GM23248 (cell line): Measurements from ENCODE around the gene FBXO9. TPM values are rescaled to one million over a fixed set of nuclear protein-coding genes. Genes with fewer than 3 reads are reported as not detected.

Source experiments
- DNase-seq: peaks from one replicate; pipeline ENCODE4 v3.0.0-alpha.2; 2015
- H2AFZ ChIP-seq: fragments of 200-600 bp; sonication (generic); 2 replicates; pipeline ENCODE4 v1.6.1; 2016; ENCODE audit warnings: antibody characterized with exemption
- H3F3A ChIP-seq: fragments of 200-600 bp; sonication (generic); 2 replicates; pipeline ENCODE4 v1.6.1; 2016; ENCODE audit warnings: mild to moderate bottlenecking, antibody characterized with exemption, mixed run types; ENCODE audit not compliant: insufficient read depth
- H3K27ac ChIP-seq: fragments of 200-600 bp; sonication (generic); 2 replicates; pipeline ENCODE4 v1.5.1; 2016; ENCODE audit warnings: mild to moderate bottlenecking
- H3K27me3 ChIP-seq: fragments of 200-600 bp; sonication (generic); replicated peaks from 2 replicates; pipeline ENCODE4 v1.6.1; 2016; ENCODE audit warnings: mild to moderate bottlenecking; ENCODE audit not compliant: insufficient read depth
- H3K36me3 ChIP-seq: fragments of 200-600 bp; sonication (generic); 2 replicates; pipeline ENCODE4 v1.6.1; 2016; ENCODE audit warnings: low read depth, mild to moderate bottlenecking
- H3K4me1 ChIP-seq: fragments of 200-600 bp; sonication (generic); 2 replicates; pipeline ENCODE4 v1.6.1; 2016; ENCODE audit warnings: mild to moderate bottlenecking; ENCODE audit not compliant: insufficient read depth
- H3K4me2 ChIP-seq: fragments of 200-600 bp; sonication (generic); one replicate; pipeline ENCODE4 v1.6.1; 2016; ENCODE audit warnings: mild to moderate bottlenecking; ENCODE audit not compliant: unreplicated experiment
- H3K4me3 ChIP-seq: fragments of 200-600 bp; sonication (generic); 2 replicates; pipeline ENCODE4 v1.5.1; 2016; ENCODE audit warnings: mild to moderate bottlenecking
- H3K79me2 ChIP-seq: fragments of 200-600 bp; sonication (generic); 2 replicates; pipeline ENCODE4 v1.6.1; 2016; ENCODE audit warnings: mild to moderate bottlenecking; ENCODE audit not compliant: insufficient read depth
- H3K9ac ChIP-seq: fragments of 200-600 bp; sonication (generic); 2 replicates; pipeline ENCODE4 v1.6.1; 2016; ENCODE audit warnings: mild to moderate bottlenecking
- H3K9me2 ChIP-seq: fragments of 200-600 bp; sonication (generic); 2 replicates; pipeline ENCODE4 v1.6.1; 2016; ENCODE audit warnings: mixed run types, mild to moderate bottlenecking, moderate library complexity; ENCODE audit not compliant: insufficient read depth
- H3K9me3 ChIP-seq: fragments of 200-600 bp; sonication (generic); one replicate; pipeline ENCODE4 v1.6.1; 2017; ENCODE audit warnings: low read depth
- H4K20me1 ChIP-seq: fragments of 200-600 bp; sonication (generic); 2 replicates; pipeline ENCODE4 v1.6.0; 2016; ENCODE audit not compliant: insufficient read depth
- EZH2 ChIP-seq: fragments of 200-600 bp; sonication (generic); IDR thresholded peaks from 2 replicates; pipeline ENCODE4 v1.6.1; 2018; ENCODE audit warnings: antibody characterized with exemption, mild to moderate bottlenecking; ENCODE audit not compliant: insufficient read depth, poor library complexity, severe bottlenecking
- EZH2phosphoT487 ChIP-seq: fragments of 200-600 bp; sonication (generic); IDR thresholded peaks from 2 replicates; pipeline ENCODE4 v1.6.1; 2018; ENCODE audit warnings: antibody characterized with exemption, moderate library complexity, mild to moderate bottlenecking, low read depth; ENCODE audit not compliant: insufficient read depth
- WGBS, 2 experiments: methylation state at CpG; one replicate each; pipeline ENCODE4 v1.1.6; 2015 to 2017; ENCODE audit warnings: low lambda C conversion rate in 2 of 2, low coverage in 1 of 2; ENCODE audit errors: missing lambda C conversion rate in 2 of 2; 5-methylcytosine and 5-hydroxymethylcytosine counted together
- in situ Hi-C: fragments of 300-500 bp; cut with MboI; formaldehyde crosslinking; loops from 2 replicates; pipeline ENCODE4 v1.15.0; 2020
- polyA plus RNA-seq: library from polyadenylated mRNA; unstranded; fragments of >200 nt; fragmentation: Nextera tagmentation; extraction: Ambion mirVana; gene quantifications from 2 replicates; pipeline ENCODE4 v1.2.1, GENCODE V29; 2016
- total RNA-seq: library from RNA; depleted of rRNA; stranded (reverse); fragments of >200 nt; shearing (Covaris generic); gene quantifications from 2 replicates; pipeline ENCODE4 v1.2.3, GENCODE V29; 2014

Gene FBXO9
- total and polyA plus RNA-seq, 2 experiments from 2014 or later: 56.5 to 59.6 TPM

GRCh38 chr6:53109612-53110011 is 44.4 kb downstream of the FBXO9 start:
- in situ Hi-C loops: no loop called here
- H3K36me3 ChIP-seq: no peaks in the 10 kb centered on the region
- H3F3A ChIP-seq: 0 out of 2 replicates have a peak, but pooled peaks cover 8% of the 10 kb centered on the region
- H3K9ac ChIP-seq: no peak overlapping the region
- TF ChIP-seq EZH2phosphoT487 (no peak), EZH2 (no peak)
- 90 to 91% methylated on average over 2 of the region's 2 CpGs for WGBS, 2 experiments
- no peaks in the 10 kb centered on the region for H3K27me3 ChIP-seq
- no peak overlapping the region for H3K27ac ChIP-seq
- H3K9me2 ChIP-seq: no peaks in the 10 kb centered on the region
- no peaks in the 10 kb centered on the region for H3K9me3 ChIP-seq
- H2AFZ ChIP-seq: no peak overlapping the region
- H3K79me2 ChIP-seq: no peaks in the 10 kb centered on the region
- no peaks in the 10 kb centered on the region for H4K20me1 ChIP-seq
- peaks cover 8% of the 10 kb centered on the region for H3K4me1 ChIP-seq
- H3K4me3 ChIP-seq: no peak overlapping the region
- H3K4me2 ChIP-seq: no peak overlapping the region
- no peak for DNase-seq

- Histone ChIP-seq H3K9me3 (no peaks in the 10 kb centered on the region), H3K9ac (no peak overlapping the region), H2AFZ (no peak overlapping the region), H3K4me2 (no peak overlapping the region), H3K4me3 (no peak overlapping the region), H3K27ac (no peak overlapping the region), H3K27me3 (no peaks in the 10 kb centered on the region), H3F3A (0 out of 2 replicates have a peak, but pooled peaks cover under 1% of the 10 kb centered on the region), H3K79me2 (no peaks in the 10 kb centered on the region), H3K4me1 (peaks cover 2% of the 10 kb centered on the region), H3K36me3 (no peaks in the 10 kb centered on the region), H3K9me2 (no peaks in the 10 kb centered on the region), H4K20me1 (no peaks in the 10 kb centered on the region)
- in situ Hi-C loops: no loop called here
- DNase-seq: no peak
- 72 to 75% methylated on average over 6 of the region's 6 CpGs for WGBS, 2 experiments
- TF ChIP-seq EZH2phosphoT487 (no peak), EZH2 (no peak)
Measured at GRCh38 chr6:53111865-53112264, 46.7 kb downstream of the FBXO9 start.

- Histone ChIP-seq H3K4me3 (no peak overlapping the region), H3K36me3 (no peaks in the 10 kb centered on the region), H3K27me3 (no peaks in the 10 kb centered on the region), H3K9me2 (no peaks in the 10 kb centered on the region), H3K4me1 (no peaks in the 10 kb centered on the region), H2AFZ (no peak overlapping the region), H3K27ac (no peak overlapping the region), H3K79me2 (no peaks in the 10 kb centered on the region), H3K4me2 (no peak overlapping the region), H4K20me1 (no peaks in the 10 kb centered on the region), H3K9me3 (no peaks in the 10 kb centered on the region), H3K9ac (no peak overlapping the region), H3F3A (no peaks in the 10 kb centered on the region)
- no peak for DNase-seq
- in situ Hi-C loops: no loop called here
- TF ChIP-seq EZH2phosphoT487: no peak
- TF ChIP-seq EZH2: no peak
Measured at GRCh38 chr6:53112404-53112803, 47.2 kb downstream of the FBXO9 start.

GRCh38 chr6:53112871-53113270 is 47.7 kb downstream of the FBXO9 start:
- H3K27ac ChIP-seq: no peak overlapping the region
- H3K4me2 ChIP-seq: no peak overlapping the region
- no peaks in the 10 kb centered on the region for H3K27me3 ChIP-seq
- no peak overlapping the region for H3K4me3 ChIP-seq
- no peaks in the 10 kb centered on the region for H3K4me1 ChIP-seq
- DNase-seq: no peak
- no peak overlapping the region for H3K9ac ChIP-seq
- H3K79me2 ChIP-seq: no peaks in the 10 kb centered on the region
- no peaks in the 10 kb centered on the region for H4K20me1 ChIP-seq
- in situ Hi-C loops: no loop called here
- no peak overlapping the region for H2AFZ ChIP-seq
- H3K36me3 ChIP-seq: no peaks in the 10 kb centered on the region
- WGBS, 2 experiments: 7% methylated on average over 1 of the region's 1 CpG
- no peaks in the 10 kb centered on the region for H3F3A ChIP-seq
- TF ChIP-seq EZH2phosphoT487 (no peak), EZH2 (no peak)
- no peaks in the 10 kb centered on the region for H3K9me2 ChIP-seq
- H3K9me3 ChIP-seq: no peaks in the 10 kb centered on the region

GRCh38 chr6:53113742-53114141 is 48.5 kb downstream of the FBXO9 start:
- no peak for DNase-seq
- no peaks in the 10 kb centered on the region for H4K20me1 ChIP-seq
- in situ Hi-C loops: no loop called here
- no peaks in the 10 kb centered on the region for H3K9me2 ChIP-seq
- no peaks in the 10 kb centered on the region for H3K79me2 ChIP-seq
- TF ChIP-seq EZH2phosphoT487 (no peak), EZH2 (no peak)
- no peaks in the 10 kb centered on the region for H3F3A ChIP-seq
- no peak overlapping the region for H3K9ac ChIP-seq
- no peaks in the 10 kb centered on the region for H3K9me3 ChIP-seq
- H3K27me3 ChIP-seq: no peaks in the 10 kb centered on the region
- H3K36me3 ChIP-seq: no peaks in the 10 kb centered on the region
- WGBS, 2 experiments: 34 to 43% methylated on average over 4 of the region's 4 CpGs
- no peaks in the 10 kb centered on the region for H3K4me1 ChIP-seq
- no peak overlapping the region for H3K27ac ChIP-seq
- no peak overlapping the region for H2AFZ ChIP-seq
- H3K4me2 ChIP-seq: no peak overlapping the region
- no peak overlapping the region for H3K4me3 ChIP-seq
